ENCODE measurements around the gene F12.

Gene F12

DNA sequence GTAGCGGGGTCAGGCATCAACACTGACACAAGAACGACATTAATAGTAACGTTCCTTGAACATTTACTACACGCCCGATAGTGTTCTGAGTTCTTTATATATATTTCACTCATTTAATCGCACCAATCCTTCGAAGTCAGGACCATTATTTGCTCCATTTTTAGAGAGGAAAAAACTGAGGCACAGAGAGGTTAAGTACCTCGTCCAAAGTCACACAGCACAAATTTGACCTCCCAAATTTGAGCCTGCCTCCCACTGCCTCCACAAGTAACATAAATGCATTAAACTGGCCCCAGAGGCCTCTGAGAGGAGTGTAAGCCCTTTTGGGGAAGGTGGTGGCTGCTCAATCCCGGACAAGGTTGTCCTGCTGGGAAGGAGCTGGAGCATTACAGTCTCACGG lies 45.8 kb downstream of the F12 start:
- no peak for TF ChIP-seq EZH2 (IDR thresholded peaks at IDR 0.05; ENCODE audit: borderline replicate concordance, low read depth, low read length, severe bottlenecking)
- TF ChIP-seq, protein P1, sequence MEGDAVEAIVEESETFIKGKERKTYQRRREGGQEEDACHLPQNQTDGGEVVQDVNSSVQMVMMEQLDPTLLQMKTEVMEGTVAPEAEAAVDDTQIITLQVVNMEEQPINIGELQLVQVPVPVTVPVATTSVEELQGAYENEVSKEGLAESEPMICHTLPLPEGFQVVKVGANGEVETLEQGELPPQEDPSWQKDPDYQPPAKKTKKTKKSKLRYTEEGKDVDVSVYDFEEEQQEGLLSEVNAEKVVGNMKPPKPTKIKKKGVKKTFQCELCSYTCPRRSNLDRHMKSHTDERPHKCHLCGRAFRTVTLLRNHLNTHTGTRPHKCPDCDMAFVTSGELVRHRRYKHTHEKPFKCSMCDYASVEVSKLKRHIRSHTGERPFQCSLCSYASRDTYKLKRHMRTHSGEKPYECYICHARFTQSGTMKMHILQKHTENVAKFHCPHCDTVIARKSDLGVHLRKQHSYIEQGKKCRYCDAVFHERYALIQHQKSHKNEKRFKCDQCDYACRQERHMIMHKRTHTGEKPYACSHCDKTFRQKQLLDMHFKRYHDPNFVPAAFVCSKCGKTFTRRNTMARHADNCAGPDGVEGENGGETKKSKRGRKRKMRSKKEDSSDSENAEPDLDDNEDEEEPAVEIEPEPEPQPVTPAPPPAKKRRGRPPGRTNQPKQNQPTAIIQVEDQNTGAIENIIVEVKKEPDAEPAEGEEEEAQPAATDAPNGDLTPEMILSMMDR (IDR thresholded peaks at IDR 0.05; ENCODE audit: borderline replicate concordance, extremely low read depth, low read length, poor library complexity, severe bottlenecking) = no peak
- Histone ChIP-seq H3K27me3 (ENCODE audit: insufficient read depth, low read length, poor library complexity) (no peaks in the 10 kb centered on the region), H3K9me3 (ENCODE audit: insufficient read depth, low read length, severe bottlenecking) (no peaks in the 10 kb centered on the region), H3K4me1 (ENCODE audit: insufficient read depth, low read length) (peaks cover 14% of the 10 kb centered on the region), H3K27ac (ENCODE audit: low read length) (no peak overlapping the region), H4K20me1 (ENCODE audit: insufficient read depth, low read length) (no peaks in the 10 kb centered on the region), H2AFZ (ENCODE audit: low read depth, low read length) (no peak overlapping the region), H3K79me2 (ENCODE audit: insufficient read depth, low read length) (no peaks in the 10 kb centered on the region), H3K4me3 (ENCODE audit: low read depth in 1 of 2, low read length in 2 of 2) (no peak overlapping the region), H3K36me3 (ENCODE audit: insufficient read depth, low read length) (no peaks in the 10 kb centered on the region), H3K9ac (ENCODE audit: low read depth, low read length) (no peak overlapping the region; the same call in 1 of the 2 replicates), H3K4me2 (ENCODE audit: insufficient read depth, low read length) (peak overlapping the region; percentile 49)
- no peak for ATAC-seq (ENCODE audit: insufficient read depth, low read depth)
- DNase-seq = no peak

- peak; percentile 28 for DNase-seq
- Histone ChIP-seq H3K36me3 (ENCODE audit: insufficient read depth, low read length) (no peaks in the 10 kb centered on the region), H4K20me1 (ENCODE audit: insufficient read depth, low read length) (no peaks in the 10 kb centered on the region), H3K27ac (ENCODE audit: low read length) (no peak overlapping the region), H3K79me2 (ENCODE audit: insufficient read depth, low read length) (no peaks in the 10 kb centered on the region), H2AFZ (ENCODE audit: low read depth, low read length) (no peak overlapping the region), H3K4me1 (ENCODE audit: insufficient read depth, low read length) (peaks cover 21% of the 10 kb centered on the region), H3K4me3 (ENCODE audit: low read depth in 1 of 2, low read length in 2 of 2) (no peak overlapping the region; a peak in 1 of 4 replicates), H3K4me2 (ENCODE audit: insufficient read depth, low read length) (peak overlapping the region; percentile 49), H3K9ac (ENCODE audit: low read depth, low read length) (no peak overlapping the region; the same call in 1 of the 2 replicates), H3K27me3 (ENCODE audit: insufficient read depth, low read length, poor library complexity) (no peaks in the 10 kb centered on the region), H3K9me3 (ENCODE audit: insufficient read depth, low read length, severe bottlenecking) (no peaks in the 10 kb centered on the region)
- ATAC-seq (ENCODE audit: insufficient read depth, low read depth) = peak; percentile 48; the same call in 1 of the 3 replicates
- TF ChIP-seq, protein P1 (IDR thresholded peaks at IDR 0.05; ENCODE audit: borderline replicate concordance, extremely low read depth, low read length, poor library complexity, severe bottlenecking) = no peak
These were observed 46.5 kb downstream of the F12 start for GRCh38 chr5:177362610-177363507.

DNA sequence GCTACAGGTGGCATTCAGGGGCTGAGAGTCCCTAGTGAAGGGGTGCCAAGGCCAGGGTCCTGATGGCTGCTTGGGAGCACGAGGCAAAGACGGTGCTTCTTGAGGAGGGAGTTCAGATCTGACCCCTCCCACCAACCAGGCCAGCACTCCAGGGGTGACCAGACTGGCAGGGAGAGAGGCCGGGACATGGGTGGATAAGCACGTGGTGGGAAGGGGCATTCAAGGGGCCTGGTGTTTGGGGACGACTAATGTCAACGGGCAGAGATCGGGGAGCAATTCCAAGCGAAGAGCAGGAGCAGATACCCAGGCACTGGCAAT lies 47.1 kb downstream of the F12 start:
- Histone ChIP-seq H3K36me3 (ENCODE audit: insufficient read depth, low read length) (no peaks in the 10 kb centered on the region), H3K27ac (ENCODE audit: low read length) (no peak overlapping the region), H3K9ac (ENCODE audit: low read depth, low read length) (no peak overlapping the region), H3K4me1 (ENCODE audit: insufficient read depth, low read length) (peaks cover 27% of the 10 kb centered on the region), H3K9me3 (ENCODE audit: insufficient read depth, low read length, severe bottlenecking) (no peaks in the 10 kb centered on the region), H2AFZ (ENCODE audit: low read depth, low read length) (no peak overlapping the region), H4K20me1 (ENCODE audit: insufficient read depth, low read length) (no peaks in the 10 kb centered on the region), H3K27me3 (ENCODE audit: insufficient read depth, low read length, poor library complexity) (no peaks in the 10 kb centered on the region), H3K79me2 (ENCODE audit: insufficient read depth, low read length) (no peaks in the 10 kb centered on the region), H3K4me3 (ENCODE audit: low read depth in 1 of 2, low read length in 2 of 2) (no peak overlapping the region), H3K4me2 (ENCODE audit: insufficient read depth, low read length) (no peak overlapping the region)
- ATAC-seq (ENCODE audit: insufficient read depth, low read depth) (no peak), DNase-seq (no peak)
- TF ChIP-seq EZH2 (IDR thresholded peaks at IDR 0.05; ENCODE audit: borderline replicate concordance, low read depth, low read length, severe bottlenecking) = no peak
- TF ChIP-seq, protein P1 (IDR thresholded peaks at IDR 0.05; ENCODE audit: borderline replicate concordance, extremely low read depth, low read length, poor library complexity, severe bottlenecking) = no peak
